DOHH2 (cell line): ENCODE results near the gene ING4.

ENCODE experiments used
- EZH2phosphoT487 ChIP-seq: fragments of 200-600 bp; sonication (generic); IDR thresholded peaks from 2 replicates; pipeline ENCODE4 v1.6.1; 2017; ENCODE audit warnings: borderline replicate concordance, mild to moderate bottlenecking, antibody characterized with exemption, low read length, moderate library complexity, mixed read lengths
- TF ChIP-seq, protein P1 (sequence below): fragments of 200-600 bp; sonication (generic); IDR thresholded peaks from one replicate; pipeline ENCODE4 v1.5.1; 2014; ENCODE audit warnings: antibody characterized with exemption, mild to moderate bottlenecking, low read depth, low read length; ENCODE audit not compliant: poor library complexity, severe bottlenecking

DNA sequence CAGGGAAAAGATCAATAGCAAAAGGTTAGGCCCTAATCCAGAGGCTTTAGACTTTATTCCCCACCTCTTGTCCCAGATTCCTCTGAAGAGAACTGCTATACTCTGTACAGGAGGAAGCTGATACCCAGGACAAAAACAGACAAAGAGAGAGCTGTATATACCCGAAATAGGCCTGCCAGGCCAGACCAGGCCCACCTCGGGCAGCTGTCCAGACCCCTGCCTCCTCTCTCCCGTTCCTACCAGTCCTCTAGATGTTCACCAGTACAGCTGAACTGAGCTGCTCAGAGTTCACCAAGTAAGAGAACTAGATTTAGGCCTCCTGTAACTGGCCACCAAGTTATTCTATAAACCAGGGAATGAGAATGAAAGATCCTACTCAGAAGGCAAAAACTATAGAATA is 60.4 kb downstream of the ING4 start:
- TF ChIP-seq, protein P1, sequence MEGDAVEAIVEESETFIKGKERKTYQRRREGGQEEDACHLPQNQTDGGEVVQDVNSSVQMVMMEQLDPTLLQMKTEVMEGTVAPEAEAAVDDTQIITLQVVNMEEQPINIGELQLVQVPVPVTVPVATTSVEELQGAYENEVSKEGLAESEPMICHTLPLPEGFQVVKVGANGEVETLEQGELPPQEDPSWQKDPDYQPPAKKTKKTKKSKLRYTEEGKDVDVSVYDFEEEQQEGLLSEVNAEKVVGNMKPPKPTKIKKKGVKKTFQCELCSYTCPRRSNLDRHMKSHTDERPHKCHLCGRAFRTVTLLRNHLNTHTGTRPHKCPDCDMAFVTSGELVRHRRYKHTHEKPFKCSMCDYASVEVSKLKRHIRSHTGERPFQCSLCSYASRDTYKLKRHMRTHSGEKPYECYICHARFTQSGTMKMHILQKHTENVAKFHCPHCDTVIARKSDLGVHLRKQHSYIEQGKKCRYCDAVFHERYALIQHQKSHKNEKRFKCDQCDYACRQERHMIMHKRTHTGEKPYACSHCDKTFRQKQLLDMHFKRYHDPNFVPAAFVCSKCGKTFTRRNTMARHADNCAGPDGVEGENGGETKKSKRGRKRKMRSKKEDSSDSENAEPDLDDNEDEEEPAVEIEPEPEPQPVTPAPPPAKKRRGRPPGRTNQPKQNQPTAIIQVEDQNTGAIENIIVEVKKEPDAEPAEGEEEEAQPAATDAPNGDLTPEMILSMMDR, result no peak
- TF ChIP-seq EZH2phosphoT487, result no peak
